IPS-18c (cell line): ENCODE measurements around the gene DISP2.

Experiments
- H3K4me3 ChIP-seq: 2 replicates; pipeline ENCODE4 v1.7.0; 2013; ENCODE audit warnings: low read depth, mild to moderate bottlenecking, low read length, moderate library complexity; ENCODE audit not compliant: insufficient read depth
- H3K9me3 ChIP-seq: one replicate; pipeline ENCODE4 v1.6.1; 2013; ENCODE audit warnings: mild to moderate bottlenecking, low read length, moderate library complexity; ENCODE audit not compliant: control insufficient read depth, insufficient read depth

Gene DISP2

GRCh38 chr15:40424483-40425115 is 66.6 kb downstream of the DISP2 start:
- no peaks in the 10 kb centered on the region for H3K9me3 ChIP-seq
- H3K4me3 ChIP-seq, result no peak overlapping the region

- Histone ChIP-seq H3K9me3 (no peaks in the 10 kb centered on the region), H3K4me3 (no peak overlapping the region)
Observed at GRCh38 chr15:40425681-40426080, 67.7 kb downstream of the DISP2 start.

- Histone ChIP-seq H3K4me3 (no peak overlapping the region), H3K9me3 (no peaks in the 10 kb centered on the region)
Observed at GRCh38 chr15:40427188-40427587, 69.2 kb downstream of the DISP2 start.

GRCh38 chr15:40428185-40428584 is 70.2 kb downstream of the DISP2 start:
- no peak overlapping the region for H3K4me3 ChIP-seq
- H3K9me3 ChIP-seq, result no peaks in the 10 kb centered on the region
